Fibroblast of pulmonary artery (primary cell): ENCODE measurements around the gene STAM2.

Experiments
- DNase-seq: peaks from one replicate; pipeline ENCODE4 v3.0.0-alpha.2; 2010; ENCODE audit warnings: low read depth
- H3K4me3 ChIP-seq: replicated peaks from 2 replicates; pipeline ENCODE4 v1.5.1; 2011; ENCODE audit warnings: low read depth, mild to moderate bottlenecking, control low read depth, low read length, moderate library complexity
- TF ChIP-seq, protein P1 (sequence below): IDR thresholded peaks from 2 replicates; pipeline ENCODE4 v1.5.1; 2011; ENCODE audit warnings: mild to moderate bottlenecking, control low read depth, low read length, inconsistent platforms; ENCODE audit errors: missing control alignments

STAM2 gene

DNA sequence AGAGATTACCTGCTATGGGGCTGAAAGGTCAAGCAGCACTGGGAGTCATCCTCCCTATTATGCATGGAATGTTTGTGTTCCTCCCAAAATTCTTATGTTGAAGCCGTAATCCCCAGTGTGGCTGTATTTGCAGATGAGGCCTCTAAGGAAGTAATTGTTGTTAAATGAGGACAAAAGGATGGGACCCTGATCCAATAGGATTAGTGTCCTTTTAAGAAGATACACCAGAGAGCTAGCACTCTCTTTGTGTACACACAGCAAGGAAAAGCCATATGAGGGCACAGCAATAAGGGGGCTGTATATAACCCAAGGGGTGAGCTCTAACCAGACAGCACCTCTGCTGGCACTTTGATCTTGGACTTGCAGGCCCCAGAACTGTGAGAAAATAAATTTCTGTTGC lies 18.3 kb downstream of the STAM2 start:
- H3K4me3 ChIP-seq, result no peak overlapping the region
- TF ChIP-seq, protein P1, sequence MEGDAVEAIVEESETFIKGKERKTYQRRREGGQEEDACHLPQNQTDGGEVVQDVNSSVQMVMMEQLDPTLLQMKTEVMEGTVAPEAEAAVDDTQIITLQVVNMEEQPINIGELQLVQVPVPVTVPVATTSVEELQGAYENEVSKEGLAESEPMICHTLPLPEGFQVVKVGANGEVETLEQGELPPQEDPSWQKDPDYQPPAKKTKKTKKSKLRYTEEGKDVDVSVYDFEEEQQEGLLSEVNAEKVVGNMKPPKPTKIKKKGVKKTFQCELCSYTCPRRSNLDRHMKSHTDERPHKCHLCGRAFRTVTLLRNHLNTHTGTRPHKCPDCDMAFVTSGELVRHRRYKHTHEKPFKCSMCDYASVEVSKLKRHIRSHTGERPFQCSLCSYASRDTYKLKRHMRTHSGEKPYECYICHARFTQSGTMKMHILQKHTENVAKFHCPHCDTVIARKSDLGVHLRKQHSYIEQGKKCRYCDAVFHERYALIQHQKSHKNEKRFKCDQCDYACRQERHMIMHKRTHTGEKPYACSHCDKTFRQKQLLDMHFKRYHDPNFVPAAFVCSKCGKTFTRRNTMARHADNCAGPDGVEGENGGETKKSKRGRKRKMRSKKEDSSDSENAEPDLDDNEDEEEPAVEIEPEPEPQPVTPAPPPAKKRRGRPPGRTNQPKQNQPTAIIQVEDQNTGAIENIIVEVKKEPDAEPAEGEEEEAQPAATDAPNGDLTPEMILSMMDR, result no peak
- DNase-seq, result no peak

DNA sequence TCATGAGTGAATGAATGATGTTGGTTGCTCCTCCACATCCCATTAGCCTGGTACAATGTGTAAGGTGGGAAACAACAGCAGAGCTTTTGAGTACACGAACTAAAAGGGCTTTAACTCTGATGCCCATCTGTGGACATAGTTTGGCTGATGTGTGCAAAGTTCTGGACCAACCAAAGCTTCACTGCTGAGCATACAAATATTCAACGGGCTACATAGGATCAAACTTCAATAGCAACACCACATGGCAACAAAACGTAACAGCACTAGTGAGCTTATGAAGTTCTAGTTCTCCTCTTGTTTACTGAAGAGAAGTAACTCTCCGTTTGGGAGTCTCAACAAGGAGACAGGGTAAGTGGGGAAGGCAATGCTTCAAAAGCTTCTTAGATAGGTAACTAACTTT lies 20.4 kb downstream of the STAM2 start:
- no peak for DNase-seq
- TF ChIP-seq, protein P1, result no peak
- no peak overlapping the region for H3K4me3 ChIP-seq

DNA sequence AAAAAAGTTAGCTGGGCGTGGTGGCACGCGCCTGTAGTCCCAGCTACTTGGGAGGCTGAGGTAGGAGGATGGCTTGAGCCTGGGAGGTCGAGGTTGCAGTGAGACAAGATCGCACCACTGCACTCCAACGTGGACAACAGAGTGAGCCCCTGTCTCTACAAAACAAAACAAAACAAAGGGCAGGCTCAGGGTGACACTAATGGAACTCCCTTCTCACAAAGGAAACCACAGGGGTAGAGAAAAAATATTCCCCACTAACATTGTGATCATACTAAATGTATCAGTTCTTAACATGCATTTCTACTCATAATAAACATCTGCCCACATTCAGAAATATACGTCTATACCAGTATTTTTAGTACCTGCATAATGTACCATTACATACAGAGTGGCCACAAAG lies 21.1 kb downstream of the STAM2 start:
- no peak for DNase-seq
- TF ChIP-seq, protein P1, result no peak
- H3K4me3 ChIP-seq, result no peak overlapping the region

DNA sequence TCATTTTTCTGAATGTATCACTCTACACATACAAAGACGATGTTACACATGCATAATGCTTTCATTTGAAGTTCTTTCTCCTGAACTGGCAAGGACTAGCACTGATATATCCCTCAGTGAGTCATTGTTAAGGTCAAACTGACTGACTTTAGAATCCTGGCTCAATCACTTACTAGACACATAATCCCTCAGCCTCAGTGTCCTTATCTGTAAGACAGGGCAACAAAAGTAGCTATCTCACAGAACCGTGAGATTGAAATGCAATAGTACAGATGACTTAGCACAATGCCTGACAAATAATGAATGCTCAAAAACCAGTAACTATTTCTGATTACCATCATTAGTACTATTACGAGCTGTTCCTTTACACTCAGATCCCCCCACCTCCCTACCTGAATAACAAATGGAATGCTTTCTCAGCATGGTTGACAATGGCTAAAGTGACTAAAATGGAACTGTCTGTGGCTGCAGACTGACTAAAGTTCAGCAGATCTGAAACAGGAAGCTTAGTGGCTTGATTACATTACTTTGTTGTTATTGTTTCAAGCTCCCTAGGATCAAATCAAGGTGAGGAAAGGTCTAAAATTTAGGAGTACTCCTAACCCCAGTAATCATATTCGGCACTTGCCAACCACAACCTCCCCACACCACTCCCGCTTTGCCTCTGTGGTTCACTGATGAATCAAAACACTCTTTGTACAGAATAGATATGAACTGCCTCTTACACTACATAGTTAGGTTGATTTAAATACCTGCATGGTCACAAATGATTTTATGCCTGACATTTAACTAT lies 40.9 kb downstream of the STAM2 start:
- TF ChIP-seq, protein P1, result no peak
- H3K4me3 ChIP-seq, result no peak overlapping the region
- peak; percentile 42 for DNase-seq

DNA sequence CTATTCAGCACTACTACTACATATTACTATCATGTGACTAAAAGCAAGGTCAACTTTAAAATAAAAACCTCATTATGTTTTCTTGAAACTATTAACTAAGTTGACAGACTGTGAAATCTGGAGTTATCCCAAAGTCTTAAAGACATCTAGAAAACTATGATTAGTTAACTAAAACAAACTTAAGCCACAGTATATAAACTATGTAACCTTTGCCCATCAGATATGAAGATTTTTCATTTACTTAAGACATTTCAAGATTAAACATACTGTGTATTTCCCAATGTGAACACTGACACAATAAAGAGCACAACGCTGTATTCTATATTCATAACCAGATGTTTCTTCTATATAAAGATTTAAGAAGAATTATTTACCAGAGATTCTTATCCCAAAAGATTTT lies 43.3 kb downstream of the STAM2 start:
- H3K4me3 ChIP-seq, result no peak overlapping the region
- TF ChIP-seq, protein P1, result no peak
- peak; percentile 15 for DNase-seq

DNA sequence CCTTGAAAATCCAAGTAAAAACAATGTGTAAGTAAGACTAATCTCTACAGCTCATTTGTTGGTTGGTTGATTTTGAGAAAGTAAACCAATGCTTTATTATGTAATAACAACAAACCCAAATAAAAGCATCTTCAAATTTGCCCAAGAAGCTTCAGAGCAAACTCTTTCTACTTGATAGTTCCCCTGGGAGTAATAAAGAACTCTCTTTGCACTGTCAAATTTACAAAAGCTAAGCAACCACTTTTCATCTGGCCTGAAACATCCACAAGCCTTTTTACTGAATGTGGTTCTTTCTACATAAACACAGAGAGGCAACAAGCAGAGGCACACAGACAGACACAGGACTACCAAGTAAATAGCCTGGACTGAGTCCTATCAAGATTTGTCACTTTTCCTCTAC lies 47.9 kb downstream of the STAM2 start:
- TF ChIP-seq, protein P1, result no peak
- H3K4me3 ChIP-seq, result no peak overlapping the region
- DNase-seq, result no peak

DNA sequence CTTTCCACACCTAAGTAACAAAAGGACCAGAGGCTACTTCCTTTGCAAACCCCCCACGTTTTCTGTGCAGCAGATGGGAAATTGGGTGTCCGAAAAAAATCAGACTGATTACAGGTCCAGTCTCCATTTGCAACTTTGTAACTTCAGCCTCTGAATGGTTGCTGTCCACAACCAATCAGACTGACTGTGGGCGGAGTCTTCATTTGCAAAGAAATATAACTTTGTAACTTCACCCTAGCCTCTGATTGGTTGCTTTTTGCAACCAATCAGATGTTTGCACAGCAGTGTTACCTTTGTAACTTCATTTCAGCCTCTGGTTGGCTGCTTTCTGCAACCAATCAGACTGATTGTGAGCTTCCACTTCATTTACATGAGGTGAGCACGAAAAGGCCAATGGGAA lies 48.9 kb downstream of the STAM2 start:
- no peak overlapping the region for H3K4me3 ChIP-seq
- no peak for DNase-seq
- TF ChIP-seq, protein P1, result no peak
